CD14-positive monocyte (primary cell): Measurements from ENCODE around the gene SH2D1B. TPM values are rescaled to one million over a fixed set of nuclear protein-coding genes. Genes with fewer than 3 reads are reported as not detected.

ENCODE experiments used
- DNase-seq, 3 donors: peaks; one replicate each; pipeline ENCODE4 v3.0.0-alpha.2; 2011 to 2022
- H2AFZ ChIP-seq: 2 replicates; pipeline ENCODE4 v1.6.0; 2012; ENCODE audit warnings: mild to moderate bottlenecking, low read depth, low read length, inconsistent platforms; ENCODE audit not compliant: insufficient read depth, poor library complexity, severe bottlenecking
- H3K27ac ChIP-seq, 2 donors: 1 replicate in 1 of 2; 2 replicates in 1 of 2; pipeline ENCODE4 v1.5.1; 2012 to 2013; ENCODE audit warnings: low read length in 2 of 2, control low read depth in 1 of 2, inconsistent platforms in 1 of 2, low read depth in 1 of 2, mild to moderate bottlenecking in 1 of 2
- H3K27me3 ChIP-seq, 2 donors: one replicate each; pipeline versions ENCODE4 v1.6.0 to v1.6.1; 2011 to 2013; ENCODE audit warnings: low read length in 2 of 2; ENCODE audit not compliant: control insufficient read depth in 2 of 2, insufficient read depth in 2 of 2
- H3K36me3 ChIP-seq, 2 donors: replicated peaks in 1 of 2; 1 replicate in 1 of 2; 2 replicates in 1 of 2; pipeline versions ENCODE4 v1.5.1 to v1.6.1; 2012 to 2013; ENCODE audit warnings: low read length in 2 of 2, control low read depth in 1 of 2, inconsistent platforms in 1 of 2, mild to moderate bottlenecking in 1 of 2; ENCODE audit not compliant: insufficient read depth in 2 of 2, control insufficient read depth in 1 of 2
- H3K4me1 ChIP-seq, 2 donors: 1 replicate in 1 of 2; 2 replicates in 1 of 2; pipeline versions ENCODE4 v1.5.1 to v1.6.1; 2012 to 2013; ENCODE audit warnings: low read length in 2 of 2, control low read depth in 1 of 2, inconsistent platforms in 1 of 2, mild to moderate bottlenecking in 1 of 2, moderate library complexity in 1 of 2; ENCODE audit not compliant: insufficient read depth in 2 of 2, control insufficient read depth in 1 of 2
- H3K4me2 ChIP-seq: replicated peaks from 2 replicates; pipeline ENCODE3; 2012; ENCODE audit warnings: low read length, moderate library complexity, mild to moderate bottlenecking; ENCODE audit not compliant: poor library complexity, severe bottlenecking; ENCODE audit errors: extremely low read depth
- H3K4me3 ChIP-seq, 3 experiments: fragments of 200-600 bp in 1 of 3; sonication (generic) in 1 of 3; replicated peaks in 1 of 3; 1 replicate in 2 of 3; 2 replicates in 1 of 3; pipeline ENCODE4 v1.5.1; 2011 to 2013; ENCODE audit warnings: low read length in 3 of 3, mild to moderate bottlenecking in 3 of 3, control low read depth in 2 of 3, low read depth in 2 of 3, inconsistent platforms in 1 of 3, moderate library complexity in 1 of 3
- H3K79me2 ChIP-seq: 2 replicates; pipeline ENCODE4 v1.6.0; 2012; ENCODE audit warnings: mild to moderate bottlenecking, control low read depth, inconsistent platforms, low read length, moderate library complexity; ENCODE audit not compliant: insufficient read depth
- H3K9ac ChIP-seq: 2 replicates; pipeline ENCODE4 v1.6.0; 2017; ENCODE audit warnings: low read length, mild to moderate bottlenecking; ENCODE audit not compliant: insufficient read depth, poor library complexity, severe bottlenecking
- H3K9me3 ChIP-seq, 2 donors: replicated peaks in 1 of 2; 1 replicate in 1 of 2; 2 replicates in 1 of 2; pipeline versions ENCODE4 v1.5.1 to v1.6.1; 2012 to 2013; ENCODE audit warnings: low read length in 2 of 2, control low read depth in 1 of 2; ENCODE audit not compliant: control insufficient read depth in 1 of 2, insufficient read depth in 1 of 2
- H4K20me1 ChIP-seq: 2 replicates; pipeline ENCODE4 v1.6.0; 2012; ENCODE audit warnings: mild to moderate bottlenecking, low read length, control low read depth, moderate library complexity; ENCODE audit not compliant: insufficient read depth
- H3K27ac Mint-ChIP-seq, 7 donors: one replicate each; pipeline ENCODE4 v1.8.0; 2020; ENCODE audit warnings: mild to moderate bottlenecking in 7 of 7, mixed read lengths in 7 of 7, moderate library complexity in 6 of 7, inconsistent platforms in 2 of 7
- H3K27me3 Mint-ChIP-seq, 3 donors: one replicate each; pipeline ENCODE4 v1.8.0; 2021 to 2022; ENCODE audit warnings: low read depth in 3 of 3, mild to moderate bottlenecking in 3 of 3, mixed read lengths in 3 of 3, moderate library complexity in 3 of 3, inconsistent platforms in 1 of 3
- H3K36me3 Mint-ChIP-seq, 2 donors: one replicate each; pipeline ENCODE4 v1.8.0; 2020; ENCODE audit warnings: mixed read lengths in 2 of 2, inconsistent platforms in 1 of 2, mild to moderate bottlenecking in 1 of 2
- H3K4me1 Mint-ChIP-seq: one replicate; pipeline ENCODE4 v1.8.0; 2020; ENCODE audit warnings: mild to moderate bottlenecking, mixed read lengths
- H3K4me3 Mint-ChIP-seq, 2 donors: one replicate each; pipeline ENCODE4 v1.8.0; 2020; ENCODE audit warnings: mild to moderate bottlenecking in 2 of 2, mixed read lengths in 2 of 2, moderate library complexity in 1 of 2
- H3K9me3 Mint-ChIP-seq, 7 donors: one replicate each; pipeline ENCODE4 v1.8.0; 2020 to 2022; ENCODE audit warnings: mixed read lengths in 7 of 7, mild to moderate bottlenecking in 6 of 7, moderate library complexity in 6 of 7, inconsistent platforms in 2 of 7
- WGBS: methylation state at CpG from one replicate; pipeline ENCODE4 v1.1.5; 2013; ENCODE audit warnings: missing lambda C conversion rate; ENCODE audit not compliant: insufficient coverage; 5-methylcytosine and 5-hydroxymethylcytosine counted together
- intact Hi-C, 2 donors: fragments of 100-400 bp; cut with micrococcal nuclease; formaldehyde crosslinking; loops; one replicate each; pipeline versions ENCODE4 v1.15.0 to v1.15.1; 2023
- polyA plus RNA-seq, 3 donors: library from polyadenylated mRNA; depleted of rRNA in 1 of 3; unstranded in 2 of 3; stranded (reverse) in 1 of 3; fragments of 300-500 nt in 2 of 3; fragments of >200 nt in 1 of 3; fragmentation: Illumina TruSeq in 2 of 3; gene quantifications; 1 replicate in 2 of 3; 2 replicates in 1 of 3; pipeline ENCODE4 v1.2.3, GENCODE V29; 2012 to 2021
- TF ChIP-seq, protein P1 (sequence below): fragments of 200-600 bp; IDR thresholded peaks from one replicate; pipeline ENCODE4 v1.8.0; 2022; ENCODE audit warnings: antibody characterized with exemption, mild to moderate bottlenecking

Gene SH2D1B
- polyA plus RNA-seq, 3 donors: 0.88 to 2.9 (median 1.7) TPM

DNA sequence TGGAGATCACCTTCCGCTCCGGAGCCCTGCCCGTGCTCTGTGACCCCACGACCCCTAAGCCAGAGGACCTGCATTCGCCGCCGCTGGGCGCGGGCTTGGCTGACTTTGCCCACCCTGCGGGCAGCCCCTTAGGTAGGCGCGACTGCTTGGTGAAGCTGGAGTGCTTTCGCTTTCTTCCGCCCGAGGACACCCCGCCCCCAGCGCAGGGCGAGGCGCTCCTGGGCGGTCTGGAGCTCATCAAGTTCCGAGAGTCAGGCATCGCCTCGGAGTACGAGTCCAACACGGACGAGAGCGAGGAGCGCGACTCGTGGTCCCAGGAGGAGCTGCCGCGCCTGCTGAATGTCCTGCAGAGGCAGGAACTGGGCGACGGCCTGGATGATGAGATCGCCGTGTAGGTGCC lies 44.9 kb downstream of the SH2D1B start:
- Histone ChIP-seq H3K27ac (no peak overlapping the region), H3K4me2 (no peak overlapping the region), H3K9me3 (no peaks in the 10 kb centered on the region), H3K27me3 (no peaks in the 10 kb centered on the region), H3K4me1 (no peaks in the 10 kb centered on the region), H3K9ac (no peak overlapping the region), H4K20me1 (no peaks in the 10 kb centered on the region), H3K4me3 (peak overlapping the region in 1 of 3 experiments; percentile 50), H3K79me2 (no peaks in the 10 kb centered on the region), H3K36me3 (peaks cover 0 to 5% of the 10 kb centered on the region in 2 donors), H2AFZ (no peak overlapping the region)
- peak overlapping the region in 1 of 7 donors; percentile 23 for H3K27ac Mint-ChIP-seq
- TF ChIP-seq, protein P1, sequence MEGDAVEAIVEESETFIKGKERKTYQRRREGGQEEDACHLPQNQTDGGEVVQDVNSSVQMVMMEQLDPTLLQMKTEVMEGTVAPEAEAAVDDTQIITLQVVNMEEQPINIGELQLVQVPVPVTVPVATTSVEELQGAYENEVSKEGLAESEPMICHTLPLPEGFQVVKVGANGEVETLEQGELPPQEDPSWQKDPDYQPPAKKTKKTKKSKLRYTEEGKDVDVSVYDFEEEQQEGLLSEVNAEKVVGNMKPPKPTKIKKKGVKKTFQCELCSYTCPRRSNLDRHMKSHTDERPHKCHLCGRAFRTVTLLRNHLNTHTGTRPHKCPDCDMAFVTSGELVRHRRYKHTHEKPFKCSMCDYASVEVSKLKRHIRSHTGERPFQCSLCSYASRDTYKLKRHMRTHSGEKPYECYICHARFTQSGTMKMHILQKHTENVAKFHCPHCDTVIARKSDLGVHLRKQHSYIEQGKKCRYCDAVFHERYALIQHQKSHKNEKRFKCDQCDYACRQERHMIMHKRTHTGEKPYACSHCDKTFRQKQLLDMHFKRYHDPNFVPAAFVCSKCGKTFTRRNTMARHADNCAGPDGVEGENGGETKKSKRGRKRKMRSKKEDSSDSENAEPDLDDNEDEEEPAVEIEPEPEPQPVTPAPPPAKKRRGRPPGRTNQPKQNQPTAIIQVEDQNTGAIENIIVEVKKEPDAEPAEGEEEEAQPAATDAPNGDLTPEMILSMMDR: no peak
- H3K36me3 Mint-ChIP-seq: peaks cover 0 to 9% of the 10 kb centered on the region in 2 donors
- H3K4me3 Mint-ChIP-seq: peak overlapping the region; percentile 56 to 66
- WGBS: 97% methylated on average over 36 of the region's 36 CpGs
- no peak for DNase-seq
- peaks cover 0 to 3% (median 2%) of the 10 kb centered on the region in 3 donors for H3K27me3 Mint-ChIP-seq
- intact Hi-C loops: no loop called here
- no peaks in the 10 kb centered on the region for H3K4me1 Mint-ChIP-seq
- H3K9me3 Mint-ChIP-seq: peaks cover 0 to 2% (median 0%) of the 10 kb centered on the region in 7 donors

DNA sequence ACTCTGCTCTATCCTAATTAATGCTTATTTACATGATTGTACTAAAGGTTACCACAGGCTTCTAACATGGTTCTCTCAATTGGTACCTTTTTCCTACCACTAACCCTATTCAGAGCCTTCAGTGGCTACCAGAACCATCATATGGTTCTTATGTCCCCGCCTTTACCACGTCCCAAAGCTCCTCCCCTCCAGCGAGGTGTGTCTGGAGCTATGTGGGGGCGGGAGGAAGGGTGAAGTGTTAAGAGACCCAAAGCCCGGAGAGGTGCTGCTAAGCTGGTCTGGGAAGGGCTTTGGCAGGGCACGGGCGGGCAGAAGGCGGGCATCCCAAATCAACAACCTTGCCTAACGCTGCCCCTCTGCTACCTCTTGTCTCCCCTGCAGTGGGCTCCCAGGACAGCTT lies 45.3 kb downstream of the SH2D1B start:
- Histone ChIP-seq H3K27ac (no peak overlapping the region), H3K4me2 (no peak overlapping the region), H3K4me3 (peak overlapping the region in 1 of 3 experiments; percentile 50), H3K79me2 (no peaks in the 10 kb centered on the region), H2AFZ (no peak overlapping the region), H3K9me3 (no peaks in the 10 kb centered on the region), H3K9ac (no peak overlapping the region), H3K27me3 (no peaks in the 10 kb centered on the region), H3K36me3 (peaks cover 0 to 5% of the 10 kb centered on the region in 2 donors), H3K4me1 (no peaks in the 10 kb centered on the region), H4K20me1 (no peaks in the 10 kb centered on the region)
- Mint-ChIP-seq H3K9me3 (peaks cover 0 to 2% (median 0%) of the 10 kb centered on the region in 7 donors), H3K4me3 (peak overlapping the region; percentile 56 to 66), H3K4me1 (peaks cover 3% of the 10 kb centered on the region), H3K27ac (peak overlapping the region in 1 of 7 donors; percentile 23), H3K27me3 (peaks cover 0 to 3% (median 2%) of the 10 kb centered on the region in 3 donors), H3K36me3 (peaks cover 0 to 9% of the 10 kb centered on the region in 2 donors)
- TF ChIP-seq, protein P1: no peak
- 97% methylated on average over 5 of the region's 9 CpGs for whole genome bisulfite sequencing
- DNase-seq: no peak
- intact Hi-C loops: no loop called here
